Endodermal cell (in vitro differentiated cells): ENCODE measurements around the gene CALHM3. TPM values are rescaled to one million over a fixed set of nuclear protein-coding genes. Genes with fewer than 3 reads are reported as not detected.

Experiments used
- DNase-seq: peaks from one replicate; pipeline ENCODE4 v3.0.0-alpha.2; 2017
- H3K27ac ChIP-seq: 2 replicates; pipeline ENCODE4 v1.5.1; 2013; ENCODE audit warnings: mild to moderate bottlenecking, low read depth, low read length, moderate library complexity
- H3K27me3 ChIP-seq: 2 replicates; pipeline ENCODE4 v1.6.1; 2013; ENCODE audit warnings: mild to moderate bottlenecking, low read length, moderate library complexity; ENCODE audit not compliant: insufficient read depth, control insufficient read depth, poor library complexity, severe bottlenecking
- H3K36me3 ChIP-seq: 2 replicates; pipeline ENCODE4 v1.7.0; 2013; ENCODE audit warnings: mild to moderate bottlenecking, low read length, moderate library complexity; ENCODE audit not compliant: control insufficient read depth, insufficient read depth
- H3K4me1 ChIP-seq: one replicate; pipeline ENCODE4 v1.7.0; 2013; ENCODE audit warnings: low read length; ENCODE audit not compliant: control insufficient read depth, insufficient read depth
- H3K4me3 ChIP-seq: 2 replicates; pipeline ENCODE4 v1.5.1; 2013; ENCODE audit warnings: mild to moderate bottlenecking, low read length, moderate library complexity
- H3K9ac ChIP-seq: 2 replicates; pipeline ENCODE4 v1.6.1; 2013; ENCODE audit warnings: mild to moderate bottlenecking, low read length, moderate library complexity; ENCODE audit not compliant: poor library complexity, severe bottlenecking; ENCODE audit errors: extremely low read depth
- H3K9me3 ChIP-seq: 2 replicates; pipeline ENCODE4 v1.6.1; 2013; ENCODE audit warnings: mild to moderate bottlenecking, low read length, moderate library complexity; ENCODE audit not compliant: control insufficient read depth
- H3K27ac Mint-ChIP-seq: 2 replicates; pipeline ENCODE4 v1.8.0; 2020; ENCODE audit warnings: mixed read lengths
- H3K27me3 Mint-ChIP-seq: 2 replicates; pipeline ENCODE4 v1.8.0; 2021; ENCODE audit warnings: mild to moderate bottlenecking, mixed read lengths; ENCODE audit not compliant: insufficient read depth
- H3K36me3 Mint-ChIP-seq: 2 replicates; pipeline ENCODE4 v1.8.0; 2020; ENCODE audit warnings: low read depth, mixed read lengths
- H3K4me1 Mint-ChIP-seq: 2 replicates; pipeline ENCODE4 v1.8.0; 2020; ENCODE audit warnings: mixed read lengths
- H3K4me3 Mint-ChIP-seq: 2 replicates; pipeline ENCODE4 v1.8.0; 2020; ENCODE audit warnings: mild to moderate bottlenecking, moderate library complexity, mixed read lengths
- H3K9me3 Mint-ChIP-seq: 2 replicates; pipeline ENCODE4 v1.8.0; 2020; ENCODE audit warnings: mild to moderate bottlenecking, mixed read lengths
- CTCF ChIP-seq: fragments of 200-600 bp; sonication (generic); conservative IDR thresholded peaks from 2 replicates; pipeline ENCODE4 v1.5.0; 2021; ENCODE audit warnings: antibody characterized with exemption, mild to moderate bottlenecking
- WGBS, 2 experiments: methylation state at CpG; one replicate each; pipeline versions ENCODE4 v1.1.5 to v1.1.7; 2013; ENCODE audit warnings: missing lambda C conversion rate in 2 of 2, mixed read lengths in 1 of 2; ENCODE audit not compliant: insufficient coverage in 1 of 2, insufficient read length in 1 of 2; 5-methylcytosine and 5-hydroxymethylcytosine counted together
- total RNA-seq, 2 donors: library from RNA; stranded (reverse); fragmentation: NEBNext Ultra II Directional in 1 of 2; extraction: Animal tissue kit (Norgen Biotek cat#: 25700) in 1 of 2; gene quantifications; 2 replicates in 1 of 2; 3 replicates in 1 of 2; pipeline ENCODE4 v1.2.1, GENCODE V29; 2021

The CALHM3 gene
- total RNA-seq, 2 donors from 2014 or later = not detected

- no peaks in the 10 kb centered on the region for H3K4me1 Mint-ChIP-seq
- 59 to 100% methylated on average over 3 to 8 of the region's 9 CpGs for WGBS, 2 experiments
- Histone ChIP-seq H3K27ac (no peak within 1 kb of the TSS), H3K4me3 (no peak within 1 kb of the TSS), H3K9ac (no peak within 1 kb of the TSS), H3K36me3 (no peaks in the 10 kb centered on the region), H3K4me1 (no peaks in the 10 kb centered on the region), H3K27me3 (no peaks in the 10 kb centered on the region), H3K9me3 (no peaks in the 10 kb centered on the region)
- H3K27ac Mint-ChIP-seq = no peak within 1 kb of the TSS
- no peak within 1 kb of the TSS for H3K4me3 Mint-ChIP-seq
- no peak for TF ChIP-seq CTCF
- H3K36me3 Mint-ChIP-seq = no peaks in the 10 kb centered on the region
- DNase-seq = peak; percentile 91
- H3K9me3 Mint-ChIP-seq = no peaks in the 10 kb centered on the region
- no peaks in the 10 kb centered on the region for H3K27me3 Mint-ChIP-seq
Measured at GRCh38 chr10:103458720-103459119, 20.3 kb downstream of the CALHM3 start, which contains the start of gene CALHM1. TSS of gene CALHM1 (minus strand) at chr10:103458900. CDS start at chr10:103458751, 149 bp downstream.

GRCh38 chr10:103457896-103458583, 21.0 kb downstream of the CALHM3 start:
- 93 to 98% methylated on average over 32 to 39 of the region's 39 CpGs for WGBS, 2 experiments
- H3K27ac ChIP-seq = no peak overlapping the region

GRCh38 chr10:103457176-103457712, 21.8 kb downstream of the CALHM3 start:
- Mint-ChIP-seq H3K27me3 (no peaks in the 10 kb centered on the region), H3K4me1 (no peaks in the 10 kb centered on the region), H3K27ac (no peak overlapping the region), H3K9me3 (no peaks in the 10 kb centered on the region), H3K4me3 (no peak overlapping the region), H3K36me3 (no peaks in the 10 kb centered on the region)
- Histone ChIP-seq H3K4me1 (no peaks in the 10 kb centered on the region), H3K27ac (no peak overlapping the region), H3K9ac (no peak overlapping the region), H3K27me3 (no peaks in the 10 kb centered on the region), H3K36me3 (no peaks in the 10 kb centered on the region), H3K4me3 (no peak overlapping the region), H3K9me3 (no peaks in the 10 kb centered on the region)
- TF ChIP-seq CTCF = no peak
- DNase-seq = no peak
- 87 to 100% methylated on average over 3 to 8 of the region's 8 CpGs for WGBS, 2 experiments

More at GRCh38 chr10:103457896-103458583, 21.0 kb downstream of the CALHM3 start:
- no peaks in the 10 kb centered on the region for H3K4me1 ChIP-seq
- H3K36me3 Mint-ChIP-seq = no peaks in the 10 kb centered on the region
- H3K4me3 ChIP-seq = no peak overlapping the region
- no peaks in the 10 kb centered on the region for H3K27me3 ChIP-seq
- no peak overlapping the region for H3K27ac Mint-ChIP-seq
- H3K4me1 Mint-ChIP-seq = no peaks in the 10 kb centered on the region
- H3K27me3 Mint-ChIP-seq = no peaks in the 10 kb centered on the region
- no peaks in the 10 kb centered on the region for H3K36me3 ChIP-seq
- TF ChIP-seq CTCF = no peak
- H3K4me3 Mint-ChIP-seq = no peak overlapping the region
- no peaks in the 10 kb centered on the region for H3K9me3 Mint-ChIP-seq
- no peak overlapping the region for H3K9ac ChIP-seq
- no peaks in the 10 kb centered on the region for H3K9me3 ChIP-seq
- DNase-seq = no peak
